ENCODE measurements around the gene DIS3L.
A peak's percentile ranks its signal among the peaks of the same experiment; 100 is the strongest.
"Not testable (repeated sequence)": the region's sequence is repeated elsewhere in the genome, so short reads cannot be mapped to it uniquely, and the experiment has no call there.

Gene DIS3L

GRCh38 chr15:66293419-66294156 is at the start of gene DIS3L:
Gene DIS3L, plus strand, starts transcription at chr15:66293568. Its CDS starts 29 bp downstream, at chr15:66293597.
- DNase-seq = peak; percentile 28

- not testable (repeated sequence) for DNase-seq
Observed at GRCh38 chr15:66245832-66246231, 47.5 kb upstream of the DIS3L start.

GRCh38 chr15:66246937-66247336 is 46.4 kb upstream of the DIS3L start:
- DNase-seq = no peak

- no peak for DNase-seq
Observed at GRCh38 chr15:66249605-66250174, 43.7 kb upstream of the DIS3L start.

- DNase-seq = no peak
Observed at GRCh38 chr15:66251065-66251789, 42.1 kb upstream of the DIS3L start.

GRCh38 chr15:66251790-66252684 is 41.3 kb upstream of the DIS3L start:
- DNase-seq = peak; percentile 23

- DNase-seq = no peak
Observed at GRCh38 chr15:66252685-66253417, 40.5 kb upstream of the DIS3L start.

- DNase-seq = peak; percentile 20
Observed at GRCh38 chr15:66253418-66254088, 39.8 kb upstream of the DIS3L start, which contains the start of gene MEGF11. Gene MEGF11, minus strand, starts transcription at chr15:66253750. Its CDS starts 125,347 bp downstream, at chr15:66128403.

GRCh38 chr15:66254089-66254950 is 39.0 kb upstream of the DIS3L start:
- no peak for DNase-seq

- no peak for DNase-seq
Observed at GRCh38 chr15:66254951-66255676, 38.3 kb upstream of the DIS3L start.

GRCh38 chr15:66256692-66257091 is 36.7 kb upstream of the DIS3L start:
- DNase-seq = no peak

- no peak for DNase-seq
Observed at GRCh38 chr15:66261056-66261455, 32.3 kb upstream of the DIS3L start.

GRCh38 chr15:66262837-66263236 is 30.5 kb upstream of the DIS3L start:
- DNase-seq = not testable (repeated sequence)

GRCh38 chr15:66264859-66265513 is 28.4 kb upstream of the DIS3L start:
- DNase-seq = no peak

- DNase-seq = no peak
Observed at GRCh38 chr15:66269326-66270090, 23.9 kb upstream of the DIS3L start.

- no peak for DNase-seq
Observed at GRCh38 chr15:66270932-66271331, 22.4 kb upstream of the DIS3L start.

GRCh38 chr15:66275352-66275751 is 18.0 kb upstream of the DIS3L start:
- no peak for DNase-seq

- DNase-seq = no peak
Observed at GRCh38 chr15:66276546-66276945, 16.8 kb upstream of the DIS3L start.
